GM23248 (cell line): ENCODE results near the gene RNF149. TPM values are rescaled to one million over a fixed set of nuclear protein-coding genes. Genes with fewer than 3 reads are reported as not detected.
A peak's percentile ranks its signal among the peaks of the same experiment; 100 is the strongest.
"Not testable (repeated sequence)": the region's sequence is repeated elsewhere in the genome, so short reads cannot be mapped to it uniquely, and the experiment has no call there.

Experiments
- DNase-seq: peaks from one replicate; pipeline ENCODE4 v3.0.0-alpha.2; 2015
- H2AFZ ChIP-seq: fragments of 200-600 bp; sonication (generic); 2 replicates; pipeline ENCODE4 v1.6.1; 2016; ENCODE audit warnings: antibody characterized with exemption
- H3F3A ChIP-seq: fragments of 200-600 bp; sonication (generic); 2 replicates; pipeline ENCODE4 v1.6.1; 2016; ENCODE audit warnings: mild to moderate bottlenecking, antibody characterized with exemption, mixed run types; ENCODE audit not compliant: insufficient read depth
- H3K27ac ChIP-seq: fragments of 200-600 bp; sonication (generic); 2 replicates; pipeline ENCODE4 v1.5.1; 2016; ENCODE audit warnings: mild to moderate bottlenecking
- H3K27me3 ChIP-seq: fragments of 200-600 bp; sonication (generic); replicated peaks from 2 replicates; pipeline ENCODE4 v1.6.1; 2016; ENCODE audit warnings: mild to moderate bottlenecking; ENCODE audit not compliant: insufficient read depth
- H3K36me3 ChIP-seq: fragments of 200-600 bp; sonication (generic); 2 replicates; pipeline ENCODE4 v1.6.1; 2016; ENCODE audit warnings: low read depth, mild to moderate bottlenecking
- H3K4me1 ChIP-seq: fragments of 200-600 bp; sonication (generic); 2 replicates; pipeline ENCODE4 v1.6.1; 2016; ENCODE audit warnings: mild to moderate bottlenecking; ENCODE audit not compliant: insufficient read depth
- H3K4me2 ChIP-seq: fragments of 200-600 bp; sonication (generic); one replicate; pipeline ENCODE4 v1.6.1; 2016; ENCODE audit warnings: mild to moderate bottlenecking; ENCODE audit not compliant: unreplicated experiment
- H3K4me3 ChIP-seq: fragments of 200-600 bp; sonication (generic); 2 replicates; pipeline ENCODE4 v1.5.1; 2016; ENCODE audit warnings: mild to moderate bottlenecking
- H3K79me2 ChIP-seq: fragments of 200-600 bp; sonication (generic); 2 replicates; pipeline ENCODE4 v1.6.1; 2016; ENCODE audit warnings: mild to moderate bottlenecking; ENCODE audit not compliant: insufficient read depth
- H3K9ac ChIP-seq: fragments of 200-600 bp; sonication (generic); 2 replicates; pipeline ENCODE4 v1.6.1; 2016; ENCODE audit warnings: mild to moderate bottlenecking
- H3K9me2 ChIP-seq: fragments of 200-600 bp; sonication (generic); 2 replicates; pipeline ENCODE4 v1.6.1; 2016; ENCODE audit warnings: mixed run types, mild to moderate bottlenecking, moderate library complexity; ENCODE audit not compliant: insufficient read depth
- H3K9me3 ChIP-seq: fragments of 200-600 bp; sonication (generic); one replicate; pipeline ENCODE4 v1.6.1; 2017; ENCODE audit warnings: low read depth
- H4K20me1 ChIP-seq: fragments of 200-600 bp; sonication (generic); 2 replicates; pipeline ENCODE4 v1.6.0; 2016; ENCODE audit not compliant: insufficient read depth
- EZH2 ChIP-seq: fragments of 200-600 bp; sonication (generic); IDR thresholded peaks from 2 replicates; pipeline ENCODE4 v1.6.1; 2018; ENCODE audit warnings: antibody characterized with exemption, mild to moderate bottlenecking; ENCODE audit not compliant: insufficient read depth, poor library complexity, severe bottlenecking
- EZH2phosphoT487 ChIP-seq: fragments of 200-600 bp; sonication (generic); IDR thresholded peaks from 2 replicates; pipeline ENCODE4 v1.6.1; 2018; ENCODE audit warnings: antibody characterized with exemption, moderate library complexity, mild to moderate bottlenecking, low read depth; ENCODE audit not compliant: insufficient read depth
- WGBS, 2 experiments: methylation state at CpG; one replicate each; pipeline ENCODE4 v1.1.6; 2015 to 2017; ENCODE audit warnings: low lambda C conversion rate in 2 of 2, low coverage in 1 of 2; ENCODE audit errors: missing lambda C conversion rate in 2 of 2; 5-methylcytosine and 5-hydroxymethylcytosine counted together
- in situ Hi-C: fragments of 300-500 bp; cut with MboI; formaldehyde crosslinking; loops from 2 replicates; pipeline ENCODE4 v1.15.0; 2020
- polyA plus RNA-seq: library from polyadenylated mRNA; unstranded; fragments of >200 nt; fragmentation: Nextera tagmentation; extraction: Ambion mirVana; gene quantifications from 2 replicates; pipeline ENCODE4 v1.2.1, GENCODE V29; 2016
- total RNA-seq: library from RNA; depleted of rRNA; stranded (reverse); fragments of >200 nt; shearing (Covaris generic); gene quantifications from 2 replicates; pipeline ENCODE4 v1.2.3, GENCODE V29; 2014

RNF149 gene
- total and polyA plus RNA-seq, 2 experiments from 2014 or later: 51.9 to 58.1 TPM

DNA sequence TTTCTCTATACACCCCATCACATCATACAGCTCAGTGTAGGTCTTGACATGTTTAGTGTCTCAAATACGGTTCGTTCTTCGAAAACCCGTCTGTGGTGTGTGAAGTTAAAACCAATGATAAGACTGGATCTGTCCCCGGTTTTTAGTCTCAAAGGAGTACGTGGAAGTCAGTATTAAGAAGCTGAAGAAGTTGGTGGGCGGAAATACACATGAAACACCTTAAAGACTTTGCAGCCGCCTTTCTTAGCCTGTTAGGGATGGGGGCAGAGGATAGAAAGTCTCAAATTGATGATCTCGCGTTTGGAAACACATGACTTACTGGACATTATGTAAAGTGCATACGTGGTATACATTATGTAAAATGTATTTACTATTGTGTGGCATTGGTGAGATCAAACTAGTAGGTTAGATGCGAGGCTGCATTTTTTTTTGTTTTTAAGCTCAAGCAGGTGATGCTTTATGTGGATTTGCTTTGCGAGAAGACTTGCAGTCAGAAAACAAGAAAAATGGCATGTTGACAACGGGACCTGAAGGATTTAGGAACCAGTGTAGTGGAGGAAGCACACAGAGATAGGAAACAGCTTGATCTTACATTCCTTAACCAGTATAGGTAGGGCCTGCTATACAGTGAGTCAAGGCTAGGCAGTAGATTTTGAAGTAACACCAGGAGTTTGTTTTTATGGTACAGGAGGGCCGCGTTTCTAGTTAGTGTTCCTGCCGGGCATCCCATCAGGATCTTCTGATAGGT is 54.6 kb downstream of the RNF149 start:
- Histone ChIP-seq H3K4me1 (peaks cover 11% of the 10 kb centered on the region), H3K27me3 (no peaks in the 10 kb centered on the region), H3K4me3 (peak overlapping the region; percentile 90), H3F3A (no peaks in the 10 kb centered on the region; the same call in 1 of the 2 replicates), H2AFZ (peak overlapping the region; percentile 83), H3K9me2 (no peaks in the 10 kb centered on the region), H4K20me1 (no peaks in the 10 kb centered on the region), H3K36me3 (peaks cover 5% of the 10 kb centered on the region; the same call in 1 of the 2 replicates), H3K9ac (peak overlapping the region; percentile 90), H3K79me2 (peaks cover 59% of the 10 kb centered on the region), H3K9me3 (no peaks in the 10 kb centered on the region), H3K27ac (no peak overlapping the region), H3K4me2 (peak overlapping the region; percentile 96)
- peak; percentile 30 for DNase-seq
- TF ChIP-seq EZH2phosphoT487 (no peak), EZH2 (no peak)
- 32 to 35% methylated on average over 17 of the region's 17 CpGs for WGBS, 2 experiments
- in situ Hi-C loops: no loop called here

DNA sequence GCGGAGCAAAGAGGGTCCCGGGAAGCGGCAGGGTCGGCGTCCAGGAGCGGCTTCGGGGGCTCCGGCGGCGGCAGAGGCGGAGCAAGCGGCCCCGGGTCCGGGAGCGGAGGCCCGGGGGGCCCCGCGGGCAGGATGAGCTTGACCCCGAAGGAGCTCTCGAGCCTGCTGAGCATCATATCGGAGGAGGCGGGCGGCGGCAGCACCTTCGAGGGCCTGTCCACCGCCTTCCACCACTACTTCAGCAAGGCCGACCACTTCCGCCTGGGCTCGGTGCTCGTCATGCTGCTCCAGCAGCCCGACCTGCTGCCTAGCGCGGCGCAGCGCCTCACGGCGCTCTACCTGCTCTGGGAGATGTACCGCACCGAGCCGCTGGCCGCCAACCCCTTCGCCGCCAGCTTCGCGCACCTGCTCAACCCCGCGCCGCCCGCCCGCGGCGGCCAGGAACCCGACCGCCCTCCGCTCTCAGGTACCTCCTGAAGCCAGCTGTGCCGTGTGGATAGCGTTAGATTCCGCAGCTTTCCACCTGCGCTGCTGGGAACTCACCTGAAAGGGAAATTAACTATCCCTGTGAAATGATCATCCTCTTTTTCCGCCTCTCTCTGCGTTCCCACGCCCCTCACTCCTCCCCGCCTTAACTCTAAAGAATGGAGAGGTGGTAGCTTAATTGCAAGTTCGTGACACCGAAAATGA is 55.3 kb downstream of the RNF149 start:
- H3K27ac ChIP-seq: peak overlapping the region; percentile 68
- 1% methylated on average over 37 to 59 of the region's 65 CpGs for WGBS, 2 experiments
- H2AFZ ChIP-seq: peak overlapping the region; percentile 83
- DNase-seq: peak; percentile 83
- H3K36me3 ChIP-seq: no peaks in the 10 kb centered on the region
- in situ Hi-C loops: no loop called here
- peak overlapping the region; percentile 96 for H3K4me2 ChIP-seq
- peak overlapping the region; percentile 90 for H3K9ac ChIP-seq
- no peaks in the 10 kb centered on the region for H3K9me2 ChIP-seq
- H3K27me3 ChIP-seq: no peaks in the 10 kb centered on the region
- peak overlapping the region; percentile 90 for H3K4me3 ChIP-seq
- no peaks in the 10 kb centered on the region for H3F3A ChIP-seq
- H3K79me2 ChIP-seq: peaks cover 53% of the 10 kb centered on the region
- peaks cover 11% of the 10 kb centered on the region for H3K4me1 ChIP-seq
- no peaks in the 10 kb centered on the region for H4K20me1 ChIP-seq
- no peaks in the 10 kb centered on the region for H3K9me3 ChIP-seq
- TF ChIP-seq EZH2: no peak
- TF ChIP-seq EZH2phosphoT487: no peak

DNA sequence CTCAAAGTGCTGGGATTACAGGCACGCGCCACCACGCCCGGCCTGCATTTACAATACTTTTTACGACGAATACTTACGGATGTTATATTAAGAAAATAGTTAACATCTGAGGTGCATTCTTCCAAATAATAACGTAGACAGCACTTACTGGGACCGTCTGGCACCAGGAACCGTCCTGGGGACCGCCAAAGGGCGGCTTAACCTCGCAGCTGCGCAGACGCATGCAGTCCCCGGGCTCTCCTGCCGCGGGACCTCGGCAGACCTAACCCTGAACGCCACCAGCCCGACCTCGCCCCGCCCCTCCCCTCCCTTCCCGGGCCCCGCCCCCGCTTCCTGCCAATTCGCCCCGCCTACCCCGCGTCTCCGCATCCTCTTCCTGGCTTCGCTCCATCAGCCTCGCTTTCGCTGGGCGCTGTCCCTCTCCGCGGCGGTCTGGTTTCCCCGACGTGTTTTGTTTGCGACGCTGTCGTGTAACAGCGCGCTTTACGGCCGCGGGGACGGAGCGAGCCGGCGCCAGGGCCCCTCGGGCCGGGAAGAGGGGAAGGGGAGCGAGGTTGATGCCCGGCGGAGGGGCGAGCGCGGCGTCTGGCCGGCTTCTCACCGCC is 56.0 kb downstream of the RNF149 start, which contains the start of gene CNOT11:
TSS of gene CNOT11 (plus strand) at position 479 of the 605 bp plus-strand sequence. CDS start at position 558, 79 bp downstream.
- in situ Hi-C loops: no loop called here
- no peaks in the 10 kb centered on the region for H3K9me2 ChIP-seq
- no peaks in the 10 kb centered on the region for H3K27me3 ChIP-seq
- peak within 1 kb of the TSS; percentile 90 for H3K9ac ChIP-seq
- H3K36me3 ChIP-seq: no peaks in the 10 kb centered on the region
- H3F3A ChIP-seq: no peaks in the 10 kb centered on the region
- peaks cover 11% of the 10 kb centered on the region for H3K4me1 ChIP-seq
- H2AFZ ChIP-seq: peak within 1 kb of the TSS; percentile 98
- H4K20me1 ChIP-seq: no peaks in the 10 kb centered on the region
- H3K4me2 ChIP-seq: peak within 1 kb of the TSS; percentile 96
- H3K9me3 ChIP-seq: no peaks in the 10 kb centered on the region
- WGBS, 2 experiments: 1% methylated on average over 45 to 63 of the region's 63 CpGs
- TF ChIP-seq EZH2phosphoT487: no peak
- TF ChIP-seq EZH2: no peak
- H3K79me2 ChIP-seq: peaks cover 46% of the 10 kb centered on the region
- H3K4me3 ChIP-seq: peak within 1 kb of the TSS; percentile 90
- peak within 1 kb of the TSS; percentile 72 for H3K27ac ChIP-seq
- peak; percentile 99 for DNase-seq

DNA sequence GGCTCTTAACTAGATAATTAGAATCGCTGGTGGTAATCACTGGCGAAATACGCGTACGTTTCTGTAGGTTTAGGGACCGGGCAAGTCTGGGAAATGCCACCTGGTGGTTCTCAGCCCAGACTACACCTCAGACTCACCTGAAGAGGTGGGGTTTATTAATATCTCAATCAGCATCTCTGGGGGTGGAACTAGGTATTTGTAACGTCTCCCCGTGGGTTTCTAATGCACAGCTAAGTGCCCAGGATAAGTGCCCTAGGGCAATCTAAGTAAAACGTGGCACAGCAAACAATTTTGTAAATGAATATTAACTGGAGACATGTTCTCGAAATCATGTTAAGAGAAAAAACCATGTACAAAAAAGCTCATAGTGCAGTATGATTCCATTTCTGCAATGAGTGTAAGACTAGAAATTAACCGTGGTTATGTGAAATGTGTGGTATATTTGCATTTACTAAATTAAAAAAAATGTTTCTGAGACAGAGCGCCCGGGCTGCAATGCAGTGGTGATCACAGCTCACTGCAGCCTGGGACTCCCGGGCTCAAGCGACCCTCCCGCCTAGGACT is 56.6 kb downstream of the RNF149 start:
- WGBS, 2 experiments: 37% methylated on average over 16 of the region's 16 CpGs
- Histone ChIP-seq H3F3A (no peaks in the 10 kb centered on the region), H3K9me3 (no peaks in the 10 kb centered on the region), H3K4me1 (peaks cover 11% of the 10 kb centered on the region), H3K79me2 (peaks cover 41% of the 10 kb centered on the region), H3K9ac (peak overlapping the region; percentile 90), H3K27me3 (no peaks in the 10 kb centered on the region), H3K4me3 (peak overlapping the region; percentile 90), H3K9me2 (no peaks in the 10 kb centered on the region), H2AFZ (peak overlapping the region; percentile 98), H3K4me2 (peak overlapping the region; percentile 64), H3K27ac (peak overlapping the region; percentile 72), H3K36me3 (no peaks in the 10 kb centered on the region), H4K20me1 (no peaks in the 10 kb centered on the region)
- in situ Hi-C loops: no loop called here
- DNase-seq: no peak
- TF ChIP-seq EZH2phosphoT487 (no peak), EZH2 (no peak)

DNA sequence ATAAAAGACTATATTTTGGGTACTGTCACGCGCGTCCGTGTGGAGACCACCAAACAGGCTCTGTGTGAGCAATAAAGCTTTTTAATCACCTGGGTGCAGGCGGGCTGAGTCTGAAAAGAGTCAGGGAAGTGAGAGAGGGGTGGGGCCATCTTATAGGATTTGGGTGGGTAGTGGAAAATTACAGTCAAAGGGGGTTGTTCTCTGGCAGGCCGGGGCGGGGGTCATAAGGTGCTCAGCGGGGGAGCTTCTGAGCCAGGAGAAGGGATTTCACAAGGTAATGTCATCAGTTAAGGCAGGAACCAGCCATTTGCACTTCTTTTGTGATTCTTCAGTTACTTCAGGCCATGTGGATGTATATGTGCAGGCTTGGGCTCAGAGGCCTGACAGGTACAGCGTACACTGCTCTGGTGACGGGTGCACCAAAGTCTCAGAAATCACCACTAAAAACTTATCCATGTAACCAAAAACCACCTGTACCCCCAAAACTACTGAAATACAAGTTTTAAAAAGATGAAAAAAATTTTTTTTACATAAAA is 57.2 kb downstream of the RNF149 start:
- DNase-seq, H3K36me3 ChIP-seq, H3K4me2 ChIP-seq, H4K20me1 ChIP-seq, H3K27me3 ChIP-seq, H3K9ac ChIP-seq, H3K9me3 ChIP-seq, H3F3A ChIP-seq, in situ Hi-C loops, H3K27ac ChIP-seq, H2AFZ ChIP-seq, H3K9me2 ChIP-seq, H3K4me3 ChIP-seq: not testable (repeated sequence)
- H3K79me2 ChIP-seq: peaks cover 35% of the 10 kb centered on the region
- H3K4me1 ChIP-seq: peaks cover 11% of the 10 kb centered on the region
- WGBS, 2 experiments: 77 to 82% methylated on average over 10 of the region's 10 CpGs
